HL-60 (cell line): ENCODE measurements around the gene ANKRD34B.

Experiments
- GABPA ChIP-seq: IDR thresholded peaks from 2 replicates; pipeline ENCODE4 v1.6.1; 2012; ENCODE audit warnings: low read depth
- POLR2AphosphoS5 ChIP-seq: IDR thresholded peaks from 2 replicates; pipeline ENCODE4 v1.6.1; 2012; ENCODE audit warnings: low read depth
- SPI1 ChIP-seq: IDR thresholded peaks from 2 replicates; pipeline ENCODE4 v1.6.1; 2012; ENCODE audit warnings: low read depth, mild to moderate bottlenecking, borderline replicate concordance
- TF ChIP-seq, protein P1 (sequence below): IDR thresholded peaks from one replicate; pipeline ENCODE4 v1.5.1; 2011; ENCODE audit warnings: low read length, control low read depth, inconsistent platforms; ENCODE audit not compliant: insufficient read depth
- TF ChIP-seq, protein P2 (sequence below): IDR thresholded peaks from 2 replicates; pipeline ENCODE4 v1.6.1; 2012; ENCODE audit warnings: low read depth; ENCODE audit not compliant: insufficient replicate concordance

- TF ChIP-seq POLR2AphosphoS5, result no peak
- TF ChIP-seq, protein P1, sequence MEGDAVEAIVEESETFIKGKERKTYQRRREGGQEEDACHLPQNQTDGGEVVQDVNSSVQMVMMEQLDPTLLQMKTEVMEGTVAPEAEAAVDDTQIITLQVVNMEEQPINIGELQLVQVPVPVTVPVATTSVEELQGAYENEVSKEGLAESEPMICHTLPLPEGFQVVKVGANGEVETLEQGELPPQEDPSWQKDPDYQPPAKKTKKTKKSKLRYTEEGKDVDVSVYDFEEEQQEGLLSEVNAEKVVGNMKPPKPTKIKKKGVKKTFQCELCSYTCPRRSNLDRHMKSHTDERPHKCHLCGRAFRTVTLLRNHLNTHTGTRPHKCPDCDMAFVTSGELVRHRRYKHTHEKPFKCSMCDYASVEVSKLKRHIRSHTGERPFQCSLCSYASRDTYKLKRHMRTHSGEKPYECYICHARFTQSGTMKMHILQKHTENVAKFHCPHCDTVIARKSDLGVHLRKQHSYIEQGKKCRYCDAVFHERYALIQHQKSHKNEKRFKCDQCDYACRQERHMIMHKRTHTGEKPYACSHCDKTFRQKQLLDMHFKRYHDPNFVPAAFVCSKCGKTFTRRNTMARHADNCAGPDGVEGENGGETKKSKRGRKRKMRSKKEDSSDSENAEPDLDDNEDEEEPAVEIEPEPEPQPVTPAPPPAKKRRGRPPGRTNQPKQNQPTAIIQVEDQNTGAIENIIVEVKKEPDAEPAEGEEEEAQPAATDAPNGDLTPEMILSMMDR, result no peak
- TF ChIP-seq GABPA, result no peak
- TF ChIP-seq, protein P2, sequence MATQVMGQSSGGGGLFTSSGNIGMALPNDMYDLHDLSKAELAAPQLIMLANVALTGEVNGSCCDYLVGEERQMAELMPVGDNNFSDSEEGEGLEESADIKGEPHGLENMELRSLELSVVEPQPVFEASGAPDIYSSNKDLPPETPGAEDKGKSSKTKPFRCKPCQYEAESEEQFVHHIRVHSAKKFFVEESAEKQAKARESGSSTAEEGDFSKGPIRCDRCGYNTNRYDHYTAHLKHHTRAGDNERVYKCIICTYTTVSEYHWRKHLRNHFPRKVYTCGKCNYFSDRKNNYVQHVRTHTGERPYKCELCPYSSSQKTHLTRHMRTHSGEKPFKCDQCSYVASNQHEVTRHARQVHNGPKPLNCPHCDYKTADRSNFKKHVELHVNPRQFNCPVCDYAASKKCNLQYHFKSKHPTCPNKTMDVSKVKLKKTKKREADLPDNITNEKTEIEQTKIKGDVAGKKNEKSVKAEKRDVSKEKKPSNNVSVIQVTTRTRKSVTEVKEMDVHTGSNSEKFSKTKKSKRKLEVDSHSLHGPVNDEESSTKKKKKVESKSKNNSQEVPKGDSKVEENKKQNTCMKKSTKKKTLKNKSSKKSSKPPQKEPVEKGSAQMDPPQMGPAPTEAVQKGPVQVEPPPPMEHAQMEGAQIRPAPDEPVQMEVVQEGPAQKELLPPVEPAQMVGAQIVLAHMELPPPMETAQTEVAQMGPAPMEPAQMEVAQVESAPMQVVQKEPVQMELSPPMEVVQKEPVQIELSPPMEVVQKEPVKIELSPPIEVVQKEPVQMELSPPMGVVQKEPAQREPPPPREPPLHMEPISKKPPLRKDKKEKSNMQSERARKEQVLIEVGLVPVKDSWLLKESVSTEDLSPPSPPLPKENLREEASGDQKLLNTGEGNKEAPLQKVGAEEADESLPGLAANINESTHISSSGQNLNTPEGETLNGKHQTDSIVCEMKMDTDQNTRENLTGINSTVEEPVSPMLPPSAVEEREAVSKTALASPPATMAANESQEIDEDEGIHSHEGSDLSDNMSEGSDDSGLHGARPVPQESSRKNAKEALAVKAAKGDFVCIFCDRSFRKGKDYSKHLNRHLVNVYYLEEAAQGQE, result no peak
- no peak for TF ChIP-seq SPI1
Measured at GRCh38 chr5:80592105-80592504, 22.0 kb upstream of the ANKRD34B start.
